K562 (cell line): ENCODE measurements around the gene LRRK1. TPM values are rescaled to one million over a fixed set of nuclear protein-coding genes. Genes with fewer than 3 reads are reported as not detected.

ENCODE experiments used
- ATAC-seq: fragments of 200-7000 bp; cut with Tn5 transposase; 3 replicates; pipeline ENCODE4 v1.9.1; 2020; ENCODE audit warnings: moderate library complexity
- BruUV-seq: library from RNA; stranded (reverse); fragments of 400-500 nt; replicated peaks from 2 replicates; lab custom pipeline; 2021; lab: Mats Ljungman, UMichigan
- CTCF ChIA-PET: fragments of 300-600 bp; formaldehyde crosslinking; extraction: SDS; loops from one replicate; lab custom pipeline; 2021; ENCODE audit warnings: low intra/inter-chr PET ratio; lab: Yijun Ruan, JAX
- POLR2A ChIA-PET: fragments of 300-600, 350-650 bp; sonication (Branson Sonifier 250); formaldehyde crosslinking; extraction: SDS; loops from one replicate; lab custom pipeline; 2021; ENCODE audit warnings: antibody characterized with exemption, inconsistent platforms; lab: Yijun Ruan, JAX
- DNase-seq, 4 experiments: peaks; one replicate each; pipeline versions ENCODE4 v3.0.0 to v3.0.0-alpha.2; 2011 to 2018; ENCODE audit warnings: low spot score in 3 of 4, mixed read lengths in 3 of 4; ENCODE audit errors: extremely low read depth in 1 of 4
- FAIRE-seq: peaks from 2 replicates; lab custom pipeline; 2011; peaks lifted over from hg19 to GRCh38; lab: Jason Lieb, UNC
- H2AFZ ChIP-seq: 2 replicates; pipeline ENCODE4 v1.6.0; 2011; ENCODE audit warnings: low read depth, low read length, control low read depth, inconsistent platforms
- H3K27ac ChIP-seq: fragments of 200-600 bp; 3 replicates; pipeline ENCODE4 v1.8.0; 2011; ENCODE audit warnings: low read depth, mild to moderate bottlenecking, control low read depth, inconsistent platforms, low read length, moderate library complexity, mixed read lengths; ENCODE audit errors: extremely low read depth
- H3K27me3 ChIP-seq, 2 experiments: fragments of 300-600 bp in 1 of 2; 2 replicates in 1 of 2; 3 replicates in 1 of 2; pipeline versions ENCODE4 v1.6.0 to v1.8.0; 2011; ENCODE audit warnings: inconsistent platforms in 2 of 2, low read length in 2 of 2, mild to moderate bottlenecking in 1 of 2, mixed read lengths in 1 of 2, moderate library complexity in 1 of 2; ENCODE audit not compliant: control insufficient read depth in 2 of 2, insufficient read depth in 2 of 2
- H3K36me3 ChIP-seq: fragments of 300-600 bp; 3 replicates; pipeline ENCODE4 v1.8.0; 2011; ENCODE audit warnings: mild to moderate bottlenecking, low read length, inconsistent platforms; ENCODE audit not compliant: control insufficient read depth, insufficient read depth
- H3K4me1 ChIP-seq, 2 experiments: fragments of 200-600 bp in 1 of 2; replicated peaks in 1 of 2; 2 replicates in 1 of 2; 3 replicates in 1 of 2; pipeline versions ENCODE4 v1.5.1 to v1.8.0; 2011; ENCODE audit warnings: inconsistent platforms in 2 of 2, low read length in 2 of 2, mild to moderate bottlenecking in 1 of 2, mixed read lengths in 1 of 2, moderate library complexity in 1 of 2; ENCODE audit not compliant: control insufficient read depth in 2 of 2, insufficient read depth in 2 of 2
- H3K4me2 ChIP-seq: 2 replicates; pipeline ENCODE4 v1.6.1; 2011; ENCODE audit warnings: low read length, control low read depth, inconsistent platforms, mixed read lengths; ENCODE audit not compliant: insufficient read depth
- H3K4me3 ChIP-seq: fragments of 200-600 bp; sonication (generic), shearing (Covaris generic); 2 replicates; pipeline ENCODE4 v1.5.1; 2016; ENCODE audit warnings: control low read depth, inconsistent platforms
- H3K79me2 ChIP-seq: fragments of 200-600 bp; 3 replicates; pipeline ENCODE4 v1.8.0; 2011; ENCODE audit warnings: low read length, inconsistent platforms; ENCODE audit not compliant: control insufficient read depth, insufficient read depth
- H3K9ac ChIP-seq, 2 experiments: 2 replicates each; pipeline versions ENCODE4 v1.6.0 to v1.6.1; 2011; ENCODE audit warnings: low read depth in 2 of 2, low read length in 2 of 2, control low read depth in 1 of 2, inconsistent platforms in 1 of 2, mild to moderate bottlenecking in 1 of 2, mixed read lengths in 1 of 2; ENCODE audit not compliant: insufficient read depth in 1 of 2
- H3K9me1 ChIP-seq: one replicate; pipeline ENCODE4 v1.6.0; 2011; ENCODE audit warnings: inconsistent platforms, mild to moderate bottlenecking, low read length, moderate library complexity; ENCODE audit not compliant: control insufficient read depth, insufficient read depth
- H3K9me3 ChIP-seq: replicated peaks from 2 replicates; pipeline ENCODE4 v1.5.1; 2011; ENCODE audit warnings: low read depth, low read length, inconsistent platforms; ENCODE audit not compliant: control insufficient read depth, insufficient read depth
- H4K20me1 ChIP-seq: replicated peaks from 2 replicates; pipeline ENCODE4 v1.6.1; 2011; ENCODE audit warnings: low read length, inconsistent platforms, mixed read lengths; ENCODE audit not compliant: control insufficient read depth, insufficient read depth
- CGGBP1 ChIP-seq: fragments of 250-450 bp; sonication (Bioruptor Pico); IDR thresholded peaks from 2 replicates; pipeline ENCODE4 v1.9.0; 2021; ENCODE audit warnings: mild to moderate bottlenecking
- CREM ChIP-seq: IDR thresholded peaks from 2 replicates; pipeline ENCODE4 v1.6.1; 2014; ENCODE audit warnings: antibody characterized with exemption, low read depth
- EGR1 ChIP-seq: fragments of 450-650 bp; conservative IDR thresholded peaks from 2 replicates; pipeline ENCODE4 v1.6.1; 2017; ENCODE audit warnings: mild to moderate bottlenecking
- FOXM1 ChIP-seq, 2 experiments: fragments of 450-650 bp in 1 of 2; sonication (generic) in 1 of 2; formaldehyde crosslinking in 1 of 2; IDR thresholded peaks; 2 replicates each; pipeline versions ENCODE4 v1.6.1 to v1.9.0; 2017 to 2022; ENCODE audit warnings: low read depth in 2 of 2, mild to moderate bottlenecking in 2 of 2, missing genetic modification reagents in 1 of 2, moderate library complexity in 1 of 2
- HEY1 ChIP-seq: fragments of 250-450 bp; sonication (Bioruptor Pico); IDR thresholded peaks from 2 replicates; pipeline ENCODE4 v1.5.0; 2020; ENCODE audit warnings: mild to moderate bottlenecking, moderate library complexity, borderline replicate concordance
- KDM2B ChIP-seq: fragments of 250-450 bp; sonication (Bioruptor Pico); IDR thresholded peaks from 2 replicates; pipeline ENCODE4 v1.8.0; 2021; ENCODE audit warnings: mild to moderate bottlenecking, moderate library complexity
- LARP7 ChIP-seq: fragments of 450-650 bp; IDR thresholded peaks from 2 replicates; pipeline ENCODE4 v1.6.1; 2016
- MLX ChIP-seq, 2 experiments: fragments of 450-650 bp in 1 of 2; sonication (generic) in 1 of 2; formaldehyde crosslinking; conservative IDR thresholded peaks; 2 replicates each; pipeline versions ENCODE4 v1.4.0 to v1.8.1; 2020 to 2022; ENCODE audit warnings: mild to moderate bottlenecking in 1 of 2, missing genetic modification reagents in 1 of 2
- RBFOX2 ChIP-seq: fragments of 200-400 bp; formaldehyde crosslinking; IDR thresholded peaks from 2 replicates; pipeline ENCODE4 v1.6.1; 2017; ENCODE audit warnings: low read depth, mild to moderate bottlenecking, low read length, moderate library complexity
- RUNX1 ChIP-seq: sonication (generic); IDR thresholded peaks from 2 replicates; pipeline ENCODE4 v1.6.1; 2016; ENCODE audit warnings: antibody characterized with exemption, low read depth
- SIX5 ChIP-seq, 2 experiments: IDR thresholded peaks; 2 replicates each; pipeline ENCODE4 v1.6.1; 2011; ENCODE audit warnings: low read length in 2 of 2, borderline replicate concordance in 1 of 2, low read depth in 1 of 2, mild to moderate bottlenecking in 1 of 2, moderate library complexity in 1 of 2; ENCODE audit not compliant: insufficient read depth in 1 of 2
- SREBF2 ChIP-seq: sonication (generic); formaldehyde crosslinking; IDR thresholded peaks from 2 replicates; pipeline ENCODE4 v1.4.0; 2020; ENCODE audit warnings: mild to moderate bottlenecking, missing genetic modification reagents
- TAF1 ChIP-seq: IDR thresholded peaks from 2 replicates; pipeline ENCODE4 v1.6.1; 2011; ENCODE audit warnings: mild to moderate bottlenecking, low read length, moderate library complexity; ENCODE audit not compliant: insufficient read depth, control insufficient read depth, severe bottlenecking; ENCODE audit errors: extremely low read depth
- TCF7L2 ChIP-seq: fragments of 150-350 bp; IDR thresholded peaks from 2 replicates; pipeline ENCODE4 v1.6.1; 2016; ENCODE audit warnings: low read depth, mild to moderate bottlenecking, low read length, moderate library complexity
- ZNF224 ChIP-seq: sonication (generic); formaldehyde crosslinking; IDR thresholded peaks from 2 replicates; pipeline ENCODE4 v1.8.0; 2022; ENCODE audit warnings: mild to moderate bottlenecking, missing genetic modification reagents
- ZNF354B ChIP-seq: fragments of 250-450 bp; sonication (Bioruptor Pico); IDR thresholded peaks from 2 replicates; pipeline ENCODE4 v1.4.0; 2020
- ZNF507 ChIP-seq: conservative IDR thresholded peaks from 2 replicates; pipeline ENCODE4 v1.6.1; 2017; ENCODE audit warnings: missing genetic modification characterization, missing compliant biosample characterization
- WGBS: fragments of 100-300 bp; shearing (Covaris generic); methylation state at CpG from one replicate; pipeline ENCODE4 v1.1.6; 2016; ENCODE audit warnings: low coverage, mixed read lengths; ENCODE audit not compliant: insufficient coverage; ENCODE audit errors: missing lambda C conversion rate; 5-methylcytosine and 5-hydroxymethylcytosine counted together
- in situ Hi-C: fragments of 300-500 bp; cut with MboI; formaldehyde crosslinking; loops from 4 replicates; pipeline ENCODE4 v1.15.0; 2018; ENCODE audit warnings: inconsistent platforms, mixed read lengths
- intact Hi-C: fragments of 100-400 bp; cut with micrococcal nuclease; formaldehyde crosslinking; loops from 2 replicates; pipeline ENCODE4 v1.14.2; 2022
- polyA plus RNA-seq, 8 experiments: library from polyadenylated mRNA; depleted of rRNA in 4 of 8; stranded (reverse) in 5 of 8; unstranded in 3 of 8; fragments of >200 nt; fragmentation: Nextera tagmentation in 2 of 8; fragmentation: Illumina TruSeq in 1 of 8; extraction: Ambion mirVana in 2 of 8; extraction: Trizol in 1 of 8; gene quantifications; 2 replicates each; pipeline versions ENCODE4 v1.2.1 to v1.2.3, GENCODE V29; 2011 to 2014; ENCODE audit warnings: inconsistent platforms in 1 of 8, missing spikeins in 1 of 8
- total RNA-seq, 7 experiments: library from RNA; depleted of rRNA in 6 of 7; stranded (reverse); fragments of >200 nt in 6 of 7; fragmentation: Illumina TruSeq in 2 of 7; extraction: Trizol in 2 of 7; gene quantifications; 2 replicates each; pipeline versions ENCODE4 v1.2.1 to v1.2.3, GENCODE V29; 2011 to 2021; ENCODE audit warnings: low replicate concordance in 1 of 7

The LRRK1 gene
- total and polyA plus RNA-seq, 9 of the 15 experiments (the other 6 are each of a cell fraction or from before 2014, with no cell fraction given) = 0.01 to 1.5 (median 0.11) TPM

DNA sequence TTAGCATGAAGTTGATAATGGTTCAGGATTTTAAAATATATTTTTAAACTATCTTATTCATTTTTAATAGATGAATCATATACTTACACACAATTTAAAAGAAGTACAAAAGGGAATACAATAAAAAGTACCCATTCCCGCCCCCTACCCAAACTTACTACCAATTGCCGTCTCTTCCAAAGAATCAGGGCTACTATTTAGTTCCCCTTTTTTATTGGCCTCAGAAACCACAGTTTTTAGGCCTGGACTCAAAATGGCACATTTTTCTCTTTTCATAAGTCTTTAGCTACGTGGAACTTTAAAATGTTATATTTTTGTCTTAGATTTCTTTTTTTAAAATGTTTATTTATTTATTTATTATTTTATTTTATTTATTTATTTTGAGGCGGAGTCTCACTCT, 18.0 kb downstream of the LRRK1 start:
- CTCF ChIA-PET = no interaction called here

GRCh38 chr15:100939791-100940190, 20.6 kb downstream of the LRRK1 start:
- POLR2A ChIA-PET = no interaction called here
- Histone ChIP-seq H3K27ac (no peak overlapping the region), H3K9me1 (no peaks in the 10 kb centered on the region), H3K4me2 (no peak overlapping the region), H3K36me3 (no peaks in the 10 kb centered on the region), H4K20me1 (0 out of 2 replicates have a peak, but pooled peaks cover 4% of the 10 kb centered on the region), H3K79me2 (no peaks in the 10 kb centered on the region), H3K27me3 (peaks cover 10 to 26% of the 10 kb centered on the region in 2 experiments; a peak in 4 of 5 replicates), H2AFZ (no peak overlapping the region), H3K4me1 (no peaks in the 10 kb centered on the region; a peak in 1 of 5 replicates), H3K9me3 (no peaks in the 10 kb centered on the region), H3K9ac (no peak overlapping the region), H3K4me3 (no peak overlapping the region)
- in situ Hi-C loops (loop anchor here (5.0 kb wide), 1 partner anchor 68 kb away; no protein-coding TSS in a partner anchor), intact Hi-C loops (no loop called here)
- 5% methylated on average over 4 of the region's 4 CpGs for whole genome bisulfite sequencing
- CTCF ChIA-PET = no interaction called here
- FAIRE-seq = no peak
- no TSS peak for BruUV-seq
- no peak for DNase-seq
- ATAC-seq = no peak
- TF ChIP-seq LARP7 = no peak
- TF ChIP-seq TAF1 = no peak
- TF ChIP-seq CREM = no peak
- no peak for TF ChIP-seq MLX (CRISPR knock-in tag; conservative IDR thresholded peaks at IDR 0.05)
- TF ChIP-seq ZNF224 (CRISPR knock-in tag) = no peak
- TF ChIP-seq RBFOX2 = no peak
- no peak for TF ChIP-seq RUNX1
- no peak for TF ChIP-seq ZNF507 (tag)
- TF ChIP-seq FOXM1 (IDR thresholded peaks at IDR 0.05; ENCODE audit: low read depth) = no peak
- TF ChIP-seq FOXM1 (CRISPR knock-in tag; IDR thresholded peaks at IDR 0.05; ENCODE audit: low read depth) = no peak
- no peak for TF ChIP-seq CGGBP1 (CRISPR knock-in tag)
- no peak for TF ChIP-seq EGR1
- no peak for TF ChIP-seq KDM2B (CRISPR knock-in tag)
- TF ChIP-seq HEY1 (CRISPR knock-in tag) = no peak
- no peak for TF ChIP-seq SREBF2 (CRISPR knock-in tag)
- TF ChIP-seq TCF7L2 = no peak
- TF ChIP-seq ZNF354B (CRISPR knock-in tag) = no peak

More for the DNA sequence above, 18.0 kb downstream of the LRRK1 start:
- POLR2A ChIA-PET = no interaction called here
- Histone ChIP-seq H3K4me1 (no peaks in the 10 kb centered on the region; a peak in 1 of 5 replicates), H3K79me2 (no peaks in the 10 kb centered on the region), H3K9ac (no peak overlapping the region), H3K36me3 (no peaks in the 10 kb centered on the region), H3K4me3 (no peak overlapping the region), H3K4me2 (no peak overlapping the region), H3K9me1 (no peaks in the 10 kb centered on the region), H3K9me3 (no peaks in the 10 kb centered on the region), H4K20me1 (0 out of 2 replicates have a peak, but pooled peaks cover 4% of the 10 kb centered on the region), H2AFZ (no peak overlapping the region)
- 4% methylated on average over 4 of the region's 4 CpGs for WGBS
- ATAC-seq = no peak
- in situ Hi-C loops (no loop called here), intact Hi-C loops (no loop called here)
- BruUV-seq = no TSS peak
- DNase-seq = no peak
- FAIRE-seq = no peak
- TF ChIP-seq SIX5 (IDR thresholded peaks at IDR 0.05; ENCODE audit: borderline replicate concordance in 1 of 2, insufficient read depth in 1 of 2, low read depth in 1 of 2, low read length in 2 of 2) = no peak
- TF ChIP-seq, all 486 proteins: peak for 0
- H3K27me3 ChIP-seq = peaks cover 3 to 27% of the 10 kb centered on the region in 2 experiments; a peak in 4 of 5 replicates
- no peak overlapping the region for H3K27ac ChIP-seq
